HepG2 (cell line): Measurements from ENCODE around the gene CNNM3. TPM values are rescaled to one million over a fixed set of nuclear protein-coding genes. Genes with fewer than 3 reads are reported as not detected.
A peak's percentile ranks its signal among the peaks of the same experiment; 100 is the strongest.

Experiments
- CBX5 ChIP-seq: sonication (generic); formaldehyde crosslinking; IDR thresholded peaks from 2 replicates; pipeline ENCODE4 v1.4.0; 2020; ENCODE audit warnings: missing genetic modification reagents, borderline replicate concordance
- GLI4 ChIP-seq: sonication (generic); formaldehyde crosslinking; IDR thresholded peaks from 2 replicates; pipeline ENCODE4 v1.5.1; 2020; ENCODE audit warnings: missing genetic modification reagents, mild to moderate bottlenecking, moderate library complexity, borderline replicate concordance
- HDAC2 ChIP-seq: sonication (generic); formaldehyde crosslinking; IDR thresholded peaks from 2 replicates; pipeline ENCODE4 v1.4.0; 2020; ENCODE audit warnings: missing genetic modification reagents
- KLF15 ChIP-seq: sonication (generic); formaldehyde crosslinking; IDR thresholded peaks from 2 replicates; pipeline ENCODE4 v1.8.1; 2023; ENCODE audit warnings: borderline replicate concordance, mild to moderate bottlenecking, inconsistent platforms, missing genetic modification reagents, mixed read lengths
- MBD4 ChIP-seq: IDR thresholded peaks from 2 replicates; pipeline ENCODE4 v1.6.1; 2012; ENCODE audit warnings: low read length, inconsistent platforms, borderline replicate concordance
- MYC ChIP-seq: sonication (generic); formaldehyde crosslinking; IDR thresholded peaks from 2 replicates; pipeline ENCODE4 v1.9.0; 2021; ENCODE audit warnings: missing genetic modification reagents, borderline replicate concordance
- NFKBIZ ChIP-seq: IDR thresholded peaks from 2 replicates; pipeline ENCODE4 v1.6.1; 2018; ENCODE audit warnings: missing genetic modification reagents, missing compliant biosample characterization
- PTBP1 ChIP-seq: fragments of 200-400 bp; formaldehyde crosslinking; IDR thresholded peaks from 2 replicates; pipeline ENCODE4 v1.6.1; 2018; ENCODE audit warnings: low read length, low read depth; ENCODE audit not compliant: poor library complexity, severe bottlenecking
- ZBTB42 ChIP-seq: sonication (generic); formaldehyde crosslinking; IDR thresholded peaks from 2 replicates; pipeline ENCODE4 v1.5.0; 2020; ENCODE audit warnings: mild to moderate bottlenecking, missing genetic modification reagents
- ZNF331 ChIP-seq: sonication (generic); formaldehyde crosslinking; IDR thresholded peaks from 2 replicates; pipeline ENCODE4 v1.4.0; 2020; ENCODE audit warnings: missing genetic modification reagents
- ZNF501 ChIP-seq: sonication (generic); formaldehyde crosslinking; IDR thresholded peaks from 2 replicates; pipeline ENCODE4 v1.5.1; 2020; ENCODE audit warnings: mild to moderate bottlenecking, moderate library complexity, missing genetic modification reagents
- ZNF547 ChIP-seq: sonication (generic); formaldehyde crosslinking; IDR thresholded peaks from 2 replicates; pipeline ENCODE4 v1.5.1; 2020; ENCODE audit warnings: mild to moderate bottlenecking, missing genetic modification reagents
- ZNF772 ChIP-seq: sonication (generic); formaldehyde crosslinking; IDR thresholded peaks from 2 replicates; pipeline ENCODE4 v1.5.0; 2020; ENCODE audit warnings: mild to moderate bottlenecking, missing genetic modification reagents
- ZSCAN9 ChIP-seq: IDR thresholded peaks from 2 replicates; pipeline ENCODE4 v1.6.1; 2016; ENCODE audit warnings: borderline replicate concordance
- polyA plus RNA-seq, 8 experiments: library from polyadenylated mRNA; depleted of rRNA in 3 of 8; stranded (reverse) in 7 of 8; unstranded in 1 of 8; fragments of >200 nt; fragmentation: Illumina TruSeq in 4 of 8; extraction: Trizol in 4 of 8; gene quantifications; 2 replicates each; pipeline versions ENCODE4 v1.2.1 to v1.2.3, GENCODE V29; 2011 to 2016; ENCODE audit warnings: low read depth in 4 of 8, missing spikeins in 1 of 8, mixed read lengths in 1 of 8; ENCODE audit not compliant: insufficient read depth in 1 of 8
- total RNA-seq, 5 experiments: library from RNA; depleted of rRNA; stranded (reverse); fragments of >200 nt; fragmentation: Illumina TruSeq; extraction: Trizol; gene quantifications; 2 replicates each; pipeline ENCODE4 v1.2.3, GENCODE V29; 2016; ENCODE audit warnings: low read depth in 1 of 5
- TF ChIP-seq, protein P1 (sequence below): sonication (generic); formaldehyde crosslinking; IDR thresholded peaks from 2 replicates; pipeline ENCODE4 v1.4.0; 2020; ENCODE audit warnings: mild to moderate bottlenecking, missing genetic modification reagents
- TF ChIP-seq, protein P2 (sequence below): sonication (generic); formaldehyde crosslinking; IDR thresholded peaks from 2 replicates; pipeline ENCODE4 v1.4.0; 2020; ENCODE audit warnings: missing genetic modification reagents
- TF ChIP-seq, protein P3 (sequence below): sonication (generic); formaldehyde crosslinking; IDR thresholded peaks from 2 replicates; pipeline ENCODE4 v1.4.0; 2020; ENCODE audit warnings: missing genetic modification reagents, mild to moderate bottlenecking, borderline replicate concordance
- TF ChIP-seq, protein P4 (sequence below): sonication (generic); formaldehyde crosslinking; IDR thresholded peaks from 2 replicates; pipeline ENCODE4 v1.8.1; 2023; ENCODE audit warnings: mild to moderate bottlenecking, missing genetic modification reagents
- TF ChIP-seq, protein P5 (sequence below): sonication (generic); formaldehyde crosslinking; IDR thresholded peaks from 2 replicates; pipeline ENCODE4 v1.8.1; 2023; ENCODE audit warnings: mild to moderate bottlenecking, moderate library complexity, missing genetic modification reagents

The CNNM3 gene
- total and polyA plus RNA-seq, 2 of the 13 experiments (the other 11 are each of a cell fraction or from before 2014, with no cell fraction given), result 21.2 to 27.9 TPM

DNA sequence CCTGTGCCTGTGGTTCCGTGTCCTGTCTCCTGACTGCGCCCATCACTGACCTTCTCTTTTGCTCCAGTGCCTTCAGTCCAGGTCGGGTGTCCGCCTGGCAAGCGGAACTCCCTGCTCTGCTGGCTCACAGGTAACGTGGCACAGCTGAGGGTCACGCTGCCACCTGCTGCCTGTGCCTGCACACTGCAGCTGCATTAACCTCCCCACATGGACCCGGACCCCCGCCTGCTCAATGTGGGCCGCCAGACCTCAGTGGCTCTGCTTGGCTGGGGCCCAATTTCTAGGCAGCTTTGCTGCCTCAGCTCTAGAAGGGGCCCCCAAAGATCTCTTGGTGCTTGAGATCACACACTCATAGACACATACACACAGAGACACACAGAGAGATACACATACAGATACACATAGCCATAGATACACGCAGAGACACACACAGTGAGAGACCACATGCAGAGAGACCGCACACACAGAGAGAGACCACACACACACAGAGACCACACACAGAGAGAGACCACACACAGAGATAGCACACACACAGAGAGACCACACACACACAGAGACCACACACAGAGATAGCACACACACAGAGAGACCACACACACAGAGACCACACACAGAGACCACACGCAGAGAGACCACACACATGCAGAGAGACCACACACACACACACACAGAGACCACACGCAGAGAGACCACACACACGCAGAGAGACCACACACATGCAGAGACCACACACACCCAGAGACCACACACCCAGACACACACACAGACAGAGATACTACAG lies 14.9 kb upstream of the CNNM3 start (continued):
- TF ChIP-seq, protein P1, sequence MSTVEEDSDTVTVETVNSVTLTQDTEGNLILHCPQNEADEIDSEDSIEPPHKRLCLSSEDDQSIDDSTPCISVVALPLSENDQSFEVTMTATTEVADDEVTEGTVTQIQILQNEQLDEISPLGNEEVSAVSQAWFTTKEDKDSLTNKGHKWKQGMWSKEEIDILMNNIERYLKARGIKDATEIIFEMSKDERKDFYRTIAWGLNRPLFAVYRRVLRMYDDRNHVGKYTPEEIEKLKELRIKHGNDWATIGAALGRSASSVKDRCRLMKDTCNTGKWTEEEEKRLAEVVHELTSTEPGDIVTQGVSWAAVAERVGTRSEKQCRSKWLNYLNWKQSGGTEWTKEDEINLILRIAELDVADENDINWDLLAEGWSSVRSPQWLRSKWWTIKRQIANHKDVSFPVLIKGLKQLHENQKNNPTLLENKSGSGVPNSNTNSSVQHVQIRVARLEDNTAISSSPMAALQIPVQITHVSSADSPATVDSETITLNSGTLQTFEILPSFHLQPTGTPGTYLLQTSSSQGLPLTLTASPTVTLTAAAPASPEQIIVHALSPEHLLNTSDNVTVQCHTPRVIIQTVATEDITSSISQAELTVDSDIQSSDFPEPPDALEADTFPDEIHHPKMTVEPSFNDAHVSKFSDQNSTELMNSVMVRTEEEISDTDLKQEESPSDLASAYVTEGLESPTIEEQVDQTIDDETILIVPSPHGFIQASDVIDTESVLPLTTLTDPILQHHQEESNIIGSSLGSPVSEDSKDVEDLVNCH (CRISPR knock-in tag), result no peak
- TF ChIP-seq GLI4 (CRISPR knock-in tag), result no peak
- no peak for TF ChIP-seq MBD4
- TF ChIP-seq ZNF772 (CRISPR knock-in tag), result no peak
- TF ChIP-seq ZNF331 (CRISPR knock-in tag), result peak; percentile 54; the same call in 1 of the 2 replicates
- no peak for TF ChIP-seq ZNF547
- peak; percentile 62 for TF ChIP-seq PTBP1
- TF ChIP-seq, protein P2, sequence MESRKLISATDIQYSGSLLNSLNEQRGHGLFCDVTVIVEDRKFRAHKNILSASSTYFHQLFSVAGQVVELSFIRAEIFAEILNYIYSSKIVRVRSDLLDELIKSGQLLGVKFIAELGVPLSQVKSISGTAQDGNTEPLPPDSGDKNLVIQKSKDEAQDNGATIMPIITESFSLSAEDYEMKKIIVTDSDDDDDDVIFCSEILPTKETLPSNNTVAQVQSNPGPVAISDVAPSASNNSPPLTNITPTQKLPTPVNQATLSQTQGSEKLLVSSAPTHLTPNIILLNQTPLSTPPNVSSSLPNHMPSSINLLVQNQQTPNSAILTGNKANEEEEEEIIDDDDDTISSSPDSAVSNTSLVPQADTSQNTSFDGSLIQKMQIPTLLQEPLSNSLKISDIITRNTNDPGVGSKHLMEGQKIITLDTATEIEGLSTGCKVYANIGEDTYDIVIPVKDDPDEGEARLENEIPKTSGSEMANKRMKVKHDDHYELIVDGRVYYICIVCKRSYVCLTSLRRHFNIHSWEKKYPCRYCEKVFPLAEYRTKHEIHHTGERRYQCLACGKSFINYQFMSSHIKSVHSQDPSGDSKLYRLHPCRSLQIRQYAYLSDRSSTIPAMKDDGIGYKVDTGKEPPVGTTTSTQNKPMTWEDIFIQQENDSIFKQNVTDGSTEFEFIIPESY (CRISPR knock-in tag), result peak; percentile 97
- TF ChIP-seq CBX5 (CRISPR knock-in tag), result peak; percentile 54; the same call in 1 of the 2 replicates
- peak; percentile 81; the same call in 1 of the 2 replicates for TF ChIP-seq MYC
- TF ChIP-seq HDAC2 (CRISPR knock-in tag), result 0 out of 2 replicates have a peak, but pooled peaks have one; percentile 47
- TF ChIP-seq ZNF501, result peak; percentile 44; the same call in 1 of the 2 replicates
- TF ChIP-seq ZSCAN9 (CRISPR knock-in tag), result peak; percentile 66; the same call in 1 of the 2 replicates
- TF ChIP-seq NFKBIZ (CRISPR knock-in tag), result 0 out of 2 replicates have a peak, but pooled peaks have one; percentile 29
- TF ChIP-seq, protein P3, sequence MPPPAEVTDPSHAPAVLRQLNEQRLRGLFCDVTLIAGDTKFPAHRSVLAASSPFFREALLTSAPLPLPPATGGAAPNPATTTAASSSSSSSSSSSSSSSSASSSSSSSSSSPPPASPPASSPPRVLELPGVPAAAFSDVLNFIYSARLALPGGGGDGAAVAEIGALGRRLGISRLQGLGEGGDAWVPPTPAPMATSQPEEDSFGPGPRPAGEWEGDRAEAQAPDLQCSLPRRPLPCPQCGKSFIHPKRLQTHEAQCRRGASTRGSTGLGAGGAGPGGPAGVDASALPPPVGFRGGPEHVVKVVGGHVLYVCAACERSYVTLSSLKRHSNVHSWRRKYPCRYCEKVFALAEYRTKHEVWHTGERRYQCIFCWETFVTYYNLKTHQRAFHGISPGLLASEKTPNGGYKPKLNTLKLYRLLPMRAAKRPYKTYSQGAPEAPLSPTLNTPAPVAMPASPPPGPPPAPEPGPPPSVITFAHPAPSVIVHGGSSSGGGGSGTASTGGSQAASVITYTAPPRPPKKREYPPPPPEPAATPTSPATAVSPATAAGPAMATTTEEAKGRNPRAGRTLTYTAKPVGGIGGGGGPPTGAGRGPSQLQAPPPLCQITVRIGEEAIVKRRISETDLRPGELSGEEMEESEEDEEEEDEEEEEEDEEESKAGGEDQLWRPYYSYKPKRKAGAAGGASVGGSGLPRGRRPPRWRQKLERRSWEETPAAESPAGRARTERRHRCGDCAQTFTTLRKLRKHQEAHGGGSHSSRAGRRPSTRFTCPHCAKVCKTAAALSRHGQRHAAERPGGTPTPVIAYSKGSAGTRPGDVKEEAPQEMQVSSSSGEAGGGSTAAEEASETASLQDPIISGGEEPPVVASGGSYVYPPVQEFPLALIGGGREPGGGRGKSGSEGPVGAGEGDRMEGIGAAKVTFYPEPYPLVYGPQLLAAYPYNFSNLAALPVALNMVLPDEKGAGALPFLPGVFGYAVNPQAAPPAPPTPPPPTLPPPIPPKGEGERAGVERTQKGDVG (CRISPR knock-in tag), result peak; percentile 99
- no peak for TF ChIP-seq ZBTB42 (CRISPR knock-in tag)
- TF ChIP-seq, protein P4, sequence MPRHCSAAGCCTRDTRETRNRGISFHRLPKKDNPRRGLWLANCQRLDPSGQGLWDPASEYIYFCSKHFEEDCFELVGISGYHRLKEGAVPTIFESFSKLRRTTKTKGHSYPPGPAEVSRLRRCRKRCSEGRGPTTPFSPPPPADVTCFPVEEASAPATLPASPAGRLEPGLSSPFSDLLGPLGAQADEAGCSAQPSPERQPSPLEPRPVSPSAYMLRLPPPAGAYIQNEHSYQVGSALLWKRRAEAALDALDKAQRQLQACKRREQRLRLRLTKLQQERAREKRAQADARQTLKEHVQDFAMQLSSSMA, result 0 out of 2 replicates have a peak, but pooled peaks have one; percentile 64
- TF ChIP-seq, protein P5, sequence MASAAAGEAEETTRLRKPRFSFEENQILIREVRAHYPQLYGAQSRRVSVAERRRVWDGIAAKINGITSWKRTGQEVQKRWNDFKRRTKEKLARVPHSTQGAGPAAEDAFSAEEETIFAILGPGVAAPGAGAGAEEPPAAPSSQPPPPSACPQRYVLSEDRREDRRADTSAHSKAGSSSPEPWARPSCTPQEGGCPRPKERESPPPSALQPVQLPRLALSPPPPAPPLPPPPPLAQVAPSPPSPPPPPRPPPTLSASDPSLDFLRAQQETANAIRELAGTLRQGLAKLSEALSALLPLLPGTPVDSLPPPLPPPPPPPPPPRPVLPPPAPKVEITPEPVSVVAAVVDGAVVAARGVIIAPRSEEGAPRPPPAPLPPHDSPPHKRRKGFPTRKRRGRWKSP (CRISPR knock-in tag), result no peak
- no peak for TF ChIP-seq KLF15 (CRISPR knock-in tag)
